ENCODE data around the gene ACAN.
"Not testable (repeated sequence)": the region's sequence is repeated elsewhere in the genome, so short reads cannot be mapped to it uniquely, and the experiment has no call there.

ACAN gene

GRCh38 chr15:88904624-88905327, 101.5 kb downstream of the ACAN start:
- DNase-seq: peak; percentile 94

DNA sequence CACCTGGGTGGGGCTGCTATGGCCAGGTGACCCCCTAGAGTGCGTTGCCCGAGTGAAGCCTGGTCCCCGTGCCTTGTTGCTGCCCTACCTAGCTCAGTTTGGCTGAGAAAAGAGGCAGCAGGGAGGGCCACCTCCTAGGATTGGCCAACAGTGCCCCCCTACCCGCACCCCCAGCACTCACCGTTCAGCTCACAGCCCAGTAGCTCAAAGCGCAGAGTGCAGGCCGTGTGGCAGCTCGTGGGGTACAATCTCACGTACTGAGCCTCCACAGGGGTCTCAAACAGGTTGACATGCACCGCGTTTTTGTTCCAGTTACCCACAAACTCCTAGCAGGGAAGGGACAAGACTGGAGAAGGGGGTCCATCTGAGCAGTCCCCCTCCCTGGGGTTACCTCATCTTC, 102.3 kb downstream of the ACAN start:
- no peak for DNase-seq

- no peak for DNase-seq
Observed at GRCh38 chr15:88906130-88906529, 102.9 kb downstream of the ACAN start.

DNA sequence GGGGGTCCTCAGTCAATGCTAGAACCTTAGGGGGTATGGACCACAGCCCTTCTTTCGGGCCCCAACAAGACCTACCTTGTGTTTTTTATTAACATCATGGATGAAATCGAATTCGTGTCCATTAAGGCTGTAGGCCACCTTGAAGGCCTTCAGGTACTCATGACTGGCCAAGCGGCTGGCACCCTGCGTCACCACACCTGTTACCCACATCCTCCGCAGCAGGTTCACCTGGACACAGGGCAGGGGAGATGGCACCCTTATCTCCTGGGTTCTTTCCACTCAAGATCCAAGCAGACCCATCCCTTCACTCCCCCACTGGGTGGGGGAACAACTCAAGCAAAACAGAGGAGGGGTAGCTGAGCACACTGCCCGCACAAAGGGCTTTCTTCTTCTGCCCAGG, 103.3 kb downstream of the ACAN start:
- DNase-seq: no peak

DNA sequence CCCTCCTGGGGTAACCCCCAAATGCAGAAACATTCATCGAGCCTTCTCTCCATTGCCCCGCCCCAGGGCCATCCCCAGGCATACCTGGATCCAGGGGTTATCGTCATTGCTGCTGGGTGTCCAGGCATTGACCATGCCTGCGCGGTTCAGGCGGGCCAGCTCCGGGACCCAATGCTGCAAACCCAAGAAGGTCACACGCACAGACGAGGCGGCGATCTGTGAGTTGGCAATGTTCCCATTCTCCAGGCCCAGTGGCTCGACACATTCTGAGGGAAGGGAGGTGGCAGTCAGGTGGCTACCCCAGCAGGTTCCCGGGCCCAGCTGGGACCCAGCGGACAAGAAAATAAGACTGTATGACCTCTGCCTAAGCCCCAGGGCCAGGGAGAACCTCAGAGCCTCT, 103.9 kb downstream of the ACAN start:
- DNase-seq: no peak

- DNase-seq: no peak
Observed at GRCh38 chr15:88908123-88908522, 104.9 kb downstream of the ACAN start.

DNA sequence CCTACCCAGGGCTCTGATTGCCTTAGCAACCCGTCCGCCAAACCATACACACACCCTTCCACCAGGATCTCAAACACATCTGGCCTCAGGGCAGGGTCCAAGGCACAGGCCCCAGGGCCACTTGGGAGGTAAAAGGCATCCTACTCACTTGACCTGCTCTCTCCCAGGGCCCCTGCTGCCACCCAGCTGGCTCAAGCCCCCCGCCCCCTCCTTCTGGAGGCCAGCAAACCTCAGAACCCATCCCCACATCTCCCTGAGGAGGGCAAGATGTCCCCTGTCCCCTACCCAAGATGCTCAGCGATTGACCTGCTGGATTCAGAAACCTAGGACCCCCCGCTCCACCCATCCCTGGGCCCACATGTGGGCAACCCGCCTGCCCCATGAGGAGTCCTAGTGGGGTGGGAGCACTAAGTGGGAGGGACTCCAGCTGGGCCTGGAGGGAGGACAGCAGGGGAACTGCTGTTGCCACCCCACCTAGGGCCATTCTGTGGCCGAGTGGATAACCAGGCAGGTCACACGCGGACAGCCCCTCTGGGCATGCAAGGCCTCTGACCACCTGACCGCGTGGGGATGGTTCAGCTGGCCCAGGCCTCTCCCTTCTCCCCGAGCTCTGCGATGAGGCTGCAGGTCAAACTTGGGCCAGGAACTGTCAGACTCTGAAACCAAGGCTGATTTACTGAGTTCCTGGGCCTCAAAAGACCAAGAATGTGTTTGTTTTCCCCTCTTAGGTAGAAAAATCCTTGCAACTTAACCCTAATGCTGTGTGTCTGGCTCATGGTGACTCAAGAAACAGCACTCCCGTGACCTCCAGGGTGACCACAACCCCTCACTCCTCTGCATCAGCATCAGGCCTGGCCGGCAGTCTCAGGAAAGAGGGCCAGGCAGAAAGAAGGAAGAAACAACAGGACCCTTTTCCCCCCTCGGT, 105.7 kb downstream of the ACAN start:
- no peak for DNase-seq

DNA sequence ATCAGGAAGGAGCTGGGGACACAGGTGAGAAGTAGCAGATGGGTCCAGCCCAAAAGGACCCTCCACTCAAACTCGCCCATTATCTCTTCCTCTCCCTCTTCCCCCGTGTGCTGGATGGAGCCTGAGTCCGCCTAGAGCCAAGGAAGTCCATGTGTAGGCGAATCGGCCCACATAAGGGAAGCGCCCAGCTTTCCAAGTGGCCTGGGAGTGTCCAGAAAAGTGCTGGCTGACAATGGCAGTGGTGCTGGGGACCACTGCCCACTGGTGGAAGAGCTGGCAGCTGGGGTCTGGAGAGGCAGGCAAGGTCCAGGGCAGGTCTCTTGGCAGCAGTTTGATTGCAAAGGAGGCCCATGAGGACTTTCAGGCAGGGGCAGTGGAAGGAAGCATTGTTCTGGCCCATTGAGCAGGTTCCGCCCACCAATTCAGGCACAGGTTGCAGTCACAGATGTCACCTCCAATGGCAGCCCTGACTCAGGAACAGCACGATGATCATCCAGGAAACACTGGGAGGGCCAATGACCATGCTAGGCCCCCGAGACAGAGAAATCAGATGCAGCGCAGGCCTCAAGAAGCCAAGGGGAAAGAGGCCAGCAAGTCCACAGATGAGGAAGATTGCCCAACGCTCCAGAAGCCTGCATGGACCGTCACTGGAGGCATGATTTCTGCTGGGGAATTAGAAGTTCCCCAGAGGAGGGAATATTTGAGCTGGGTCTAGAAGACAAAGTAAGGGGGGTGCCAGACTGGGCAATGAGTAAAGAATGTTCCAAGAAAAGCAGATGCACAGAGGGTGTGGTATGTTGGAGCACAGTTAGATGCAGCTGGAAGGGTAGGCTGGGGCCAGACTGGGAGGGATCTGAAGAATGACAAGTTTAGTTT, 107.0 kb downstream of the ACAN start:
- no peak for DNase-seq

GRCh38 chr15:88911766-88912118, 108.5 kb downstream of the ACAN start:
- DNase-seq: peak; percentile 31

- DNase-seq: peak; percentile 79
Observed at GRCh38 chr15:88912500-88912921, 109.3 kb downstream of the ACAN start.

DNA sequence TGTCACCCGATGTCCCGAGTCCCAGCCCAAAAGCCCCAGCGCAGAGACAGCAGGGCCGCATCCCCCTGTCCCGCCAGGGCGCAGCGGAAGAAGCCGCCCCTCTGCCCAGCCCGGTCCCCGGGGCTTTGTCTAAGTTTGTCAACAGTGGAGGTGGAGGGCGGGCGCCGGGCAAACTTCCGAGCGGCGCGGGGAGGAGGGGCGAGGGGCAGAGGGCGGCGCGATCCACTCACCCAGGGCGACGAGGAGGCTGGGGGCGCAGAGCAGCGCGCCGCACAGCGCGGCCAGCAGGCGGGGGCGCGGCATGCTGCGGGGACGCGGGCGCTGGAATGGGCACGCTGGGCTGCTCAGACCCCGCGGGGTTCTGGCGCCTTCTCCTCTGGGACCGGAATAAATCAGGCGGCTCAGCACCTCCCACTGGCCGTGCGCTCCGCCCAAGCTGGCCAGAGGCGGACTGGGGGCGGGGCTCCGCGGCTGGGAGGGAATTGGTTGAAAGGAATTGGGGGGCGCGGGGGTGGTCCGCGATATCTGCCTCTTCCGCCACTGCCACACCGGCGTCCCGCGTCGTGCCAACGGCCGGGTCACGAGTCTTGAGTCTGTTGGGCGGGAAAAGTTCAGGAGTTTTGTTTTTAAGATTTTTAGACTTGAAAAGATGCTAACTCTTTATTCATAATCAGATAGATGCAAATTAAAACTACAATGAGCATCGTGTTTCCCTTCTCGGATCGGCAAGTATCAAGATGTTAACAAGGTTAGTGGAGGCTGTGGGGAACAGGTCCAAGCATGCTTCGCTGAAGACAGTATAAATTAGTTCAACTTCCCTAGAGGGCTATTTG, 110.0 kb downstream of the ACAN start, which contains the start of gene MFGE8:
Gene MFGE8 (minus strand): TSS at position 363 of the 833 bp plus-strand sequence. CDS start 60 bp downstream, at position 303.
- peak; percentile 92 for DNase-seq

DNA sequence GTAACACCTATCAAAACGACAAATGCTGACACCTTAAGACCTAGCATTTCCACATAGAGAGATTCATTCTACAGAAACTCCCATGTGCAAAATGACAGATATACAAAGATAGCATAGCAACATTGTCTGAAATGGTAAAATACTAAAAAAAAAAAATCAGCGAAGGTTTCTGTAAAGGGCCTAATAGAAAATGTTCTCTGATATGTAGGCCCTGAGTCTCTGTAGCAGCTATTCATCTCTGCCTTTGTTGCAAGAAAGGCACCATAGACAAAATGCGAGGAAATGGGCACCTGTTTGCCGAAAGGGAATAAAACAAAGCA, 110.6 kb downstream of the ACAN start:
- no peak for DNase-seq

- no peak for DNase-seq
Observed at GRCh38 chr15:88915354-88915753, 112.1 kb downstream of the ACAN start.

GRCh38 chr15:88917760-88918159, 114.5 kb downstream of the ACAN start:
- DNase-seq: no peak

GRCh38 chr15:88918738-88919137, 115.5 kb downstream of the ACAN start:
- DNase-seq: no peak

DNA sequence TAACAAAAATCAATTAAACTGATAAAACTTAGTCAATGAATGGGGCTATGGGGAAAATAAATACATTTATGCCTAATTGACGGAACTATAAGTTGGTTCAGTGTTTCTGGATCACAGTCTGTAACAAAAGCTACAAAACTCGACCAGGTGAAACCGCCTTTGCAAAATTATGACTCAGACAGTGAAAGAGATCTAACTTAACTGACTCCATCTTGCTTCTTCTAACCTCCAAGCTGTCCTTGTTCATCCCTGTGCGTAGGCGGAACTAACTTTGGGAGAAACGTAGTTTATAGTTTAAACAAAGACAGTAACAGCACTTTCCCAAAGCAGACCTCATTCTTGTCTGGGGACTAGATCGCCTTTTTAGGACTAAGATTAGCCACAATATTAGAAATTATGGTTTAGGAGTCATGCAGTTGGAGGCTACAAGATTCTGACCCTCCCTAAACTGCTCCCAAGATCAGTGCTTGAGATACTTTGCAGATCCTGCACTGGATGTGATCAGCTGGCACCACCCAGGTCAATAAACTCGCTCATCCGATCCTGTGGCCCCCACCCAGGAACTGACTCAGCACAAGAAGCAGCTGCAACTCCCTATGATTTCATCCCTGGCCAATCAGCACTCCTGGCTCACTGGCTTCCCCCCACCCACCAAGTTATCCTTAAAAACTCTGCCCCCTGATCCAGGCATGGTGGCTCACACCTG, 117.1 kb downstream of the ACAN start:
- DNase-seq: no peak

GRCh38 chr15:88920892-88921435, 117.7 kb downstream of the ACAN start:
- DNase-seq: not testable (repeated sequence)

All from eye (tissue), 1 donor.